ENCODE results near the gene CCDC12. TPM values are rescaled to one million over a fixed set of nuclear protein-coding genes. Genes with fewer than 3 reads are reported as not detected.

Gene CCDC12
- total RNA-seq, 1 experiment from 2014 or later = 44.2 TPM

DNA sequence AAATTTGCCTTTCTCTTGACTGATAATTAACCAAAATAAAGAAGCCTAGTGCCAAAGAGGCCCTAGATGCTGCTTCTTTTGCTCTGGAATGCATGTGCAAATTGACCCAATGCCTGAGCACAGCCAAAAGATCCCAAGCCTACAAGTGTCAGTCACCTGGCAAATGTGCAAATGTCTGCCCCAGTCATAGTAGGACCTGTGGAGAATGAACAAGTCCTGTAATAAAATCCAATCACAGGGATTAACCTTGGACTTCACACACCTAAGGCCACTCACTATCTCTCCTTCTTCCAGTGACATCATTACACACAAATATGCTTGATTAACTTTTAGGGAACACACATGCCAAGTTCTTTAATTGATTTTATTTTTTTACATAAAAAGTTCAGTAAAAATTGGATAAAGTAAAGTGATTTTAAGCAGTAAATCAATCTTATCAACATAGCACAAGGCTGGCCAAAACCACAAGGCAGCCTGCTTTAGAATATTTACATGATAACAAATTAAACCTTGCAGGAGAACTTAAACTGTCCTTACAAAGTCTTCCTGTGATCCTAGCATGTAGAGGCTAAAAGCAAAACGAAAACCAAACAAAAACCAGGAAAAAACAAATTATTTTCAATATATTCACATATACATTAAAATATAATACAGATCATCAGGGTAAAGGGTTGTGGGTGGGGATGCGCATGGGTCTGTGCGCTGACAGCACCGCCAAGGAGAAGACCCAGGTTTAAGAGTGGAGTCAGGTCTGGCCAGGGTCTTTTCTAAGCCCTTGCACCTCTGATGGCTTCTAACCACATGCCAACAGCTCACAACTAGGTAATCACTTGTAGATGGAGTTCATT lies 39.8 kb upstream of the CCDC12 start:
- Histone ChIP-seq H3K4me2 (ENCODE audit: low read length) (no peak overlapping the region), H3K9ac (ENCODE audit: low read length) (no peak overlapping the region), H3K4me1 (ENCODE audit: insufficient read depth, low read length) (peaks cover 5% of the 10 kb centered on the region; the same call in 1 of the 2 replicates), H3K27ac (ENCODE audit: low read length) (no peak overlapping the region), H3K9me3 (ENCODE audit: low read length) (no peaks in the 10 kb centered on the region), H3K36me3 (ENCODE audit: low read depth, low read length) (peaks cover 17% of the 10 kb centered on the region; the same call in 1 of the 2 replicates), H3K4me3 (ENCODE audit: low read length) (no peak overlapping the region), H3K27me3 (ENCODE audit: low read length) (no peaks in the 10 kb centered on the region), H2AFZ (ENCODE audit: low read length) (no peak overlapping the region), H3F3A (ENCODE audit: low read length, unreplicated experiment) (no peaks in the 10 kb centered on the region), H4K20me1 (ENCODE audit: low read length) (no peaks in the 10 kb centered on the region), H3K79me2 (ENCODE audit: low read length) (peaks cover under 1% of the 10 kb centered on the region; the same call in 1 of the 2 replicates), H3K9me2 (replicated peaks; ENCODE audit: low read length) (no peaks in the 10 kb centered on the region)
- POLR2A ChIA-PET (ENCODE audit: unreplicated experiment) = no interaction called here
- no peak for DNase-seq
- intact Hi-C loops (cut with micrococcal nuclease) = no loop called here
- CTCF ChIA-PET = no interaction called here
- no peak for ATAC-seq
- TF ChIP-seq EZH2 (IDR thresholded peaks at IDR 0.05; ENCODE audit: low read length, unreplicated experiment) = no peak
- TF ChIP-seq EZH2phosphoT487 (IDR thresholded peaks at IDR 0.05; ENCODE audit: borderline replicate concordance, low read length) = no peak
- TF ChIP-seq, protein P1, sequence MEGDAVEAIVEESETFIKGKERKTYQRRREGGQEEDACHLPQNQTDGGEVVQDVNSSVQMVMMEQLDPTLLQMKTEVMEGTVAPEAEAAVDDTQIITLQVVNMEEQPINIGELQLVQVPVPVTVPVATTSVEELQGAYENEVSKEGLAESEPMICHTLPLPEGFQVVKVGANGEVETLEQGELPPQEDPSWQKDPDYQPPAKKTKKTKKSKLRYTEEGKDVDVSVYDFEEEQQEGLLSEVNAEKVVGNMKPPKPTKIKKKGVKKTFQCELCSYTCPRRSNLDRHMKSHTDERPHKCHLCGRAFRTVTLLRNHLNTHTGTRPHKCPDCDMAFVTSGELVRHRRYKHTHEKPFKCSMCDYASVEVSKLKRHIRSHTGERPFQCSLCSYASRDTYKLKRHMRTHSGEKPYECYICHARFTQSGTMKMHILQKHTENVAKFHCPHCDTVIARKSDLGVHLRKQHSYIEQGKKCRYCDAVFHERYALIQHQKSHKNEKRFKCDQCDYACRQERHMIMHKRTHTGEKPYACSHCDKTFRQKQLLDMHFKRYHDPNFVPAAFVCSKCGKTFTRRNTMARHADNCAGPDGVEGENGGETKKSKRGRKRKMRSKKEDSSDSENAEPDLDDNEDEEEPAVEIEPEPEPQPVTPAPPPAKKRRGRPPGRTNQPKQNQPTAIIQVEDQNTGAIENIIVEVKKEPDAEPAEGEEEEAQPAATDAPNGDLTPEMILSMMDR (conservative IDR thresholded peaks at IDR 0.05; ENCODE audit: low read depth, low read length) = no peak
- no TSS peak for BruUV-seq (replicated peaks)

DNA sequence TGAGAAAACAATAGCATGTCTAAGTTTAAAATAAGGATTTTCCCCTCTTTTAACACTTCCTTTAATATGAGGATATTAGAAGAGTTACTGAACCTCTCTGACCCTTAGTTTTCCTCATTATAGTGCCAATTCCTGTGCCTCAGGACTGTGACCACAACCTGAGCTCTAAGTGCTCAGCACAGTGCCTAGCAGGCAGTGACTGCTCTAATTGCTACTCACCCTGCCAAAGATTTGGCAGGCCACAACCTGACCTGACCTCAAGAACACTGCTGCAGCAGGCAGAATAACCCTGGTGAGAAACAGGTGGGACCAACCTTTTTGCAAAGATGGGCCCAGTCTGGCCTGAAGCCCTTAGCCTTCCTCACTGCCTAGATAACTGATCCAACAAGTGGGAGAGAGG lies 38.6 kb upstream of the CCDC12 start:
- no peak overlapping the region for H3K9ac ChIP-seq (ENCODE audit: low read length)
- ATAC-seq (no peak), DNase-seq (no peak)
- no TSS peak for BruUV-seq (replicated peaks)
- no peak overlapping the region for H3K27ac ChIP-seq (ENCODE audit: low read length)
- POLR2A ChIA-PET (ENCODE audit: unreplicated experiment) = no interaction called here
- intact Hi-C loops (cut with micrococcal nuclease) = no loop called here
- no peaks in the 10 kb centered on the region for H3K79me2 ChIP-seq (ENCODE audit: low read length)
- no peak overlapping the region for H2AFZ ChIP-seq (ENCODE audit: low read length)
- H4K20me1 ChIP-seq (ENCODE audit: low read length) = no peaks in the 10 kb centered on the region
- H3K9me3 ChIP-seq (ENCODE audit: low read length) = no peaks in the 10 kb centered on the region
- H3K4me1 ChIP-seq (ENCODE audit: insufficient read depth, low read length) = peaks cover 5% of the 10 kb centered on the region; the same call in 1 of the 2 replicates
- no peaks in the 10 kb centered on the region for H3F3A ChIP-seq (ENCODE audit: low read length, unreplicated experiment)
- no peaks in the 10 kb centered on the region for H3K27me3 ChIP-seq (ENCODE audit: low read length)
- CTCF ChIA-PET = no interaction called here
- TF ChIP-seq EZH2phosphoT487 (IDR thresholded peaks at IDR 0.05; ENCODE audit: borderline replicate concordance, low read length) = no peak
- no peak for TF ChIP-seq EZH2 (IDR thresholded peaks at IDR 0.05; ENCODE audit: low read length, unreplicated experiment)
- TF ChIP-seq, protein P1 (conservative IDR thresholded peaks at IDR 0.05; ENCODE audit: low read depth, low read length) = no peak
- peaks cover 17% of the 10 kb centered on the region; the same call in 1 of the 2 replicates for H3K36me3 ChIP-seq (ENCODE audit: low read depth, low read length)
- H3K4me3 ChIP-seq (ENCODE audit: low read length) = no peak overlapping the region
- no peaks in the 10 kb centered on the region for H3K9me2 ChIP-seq (replicated peaks; ENCODE audit: low read length)
- no peak overlapping the region for H3K4me2 ChIP-seq (ENCODE audit: low read length)

DNA sequence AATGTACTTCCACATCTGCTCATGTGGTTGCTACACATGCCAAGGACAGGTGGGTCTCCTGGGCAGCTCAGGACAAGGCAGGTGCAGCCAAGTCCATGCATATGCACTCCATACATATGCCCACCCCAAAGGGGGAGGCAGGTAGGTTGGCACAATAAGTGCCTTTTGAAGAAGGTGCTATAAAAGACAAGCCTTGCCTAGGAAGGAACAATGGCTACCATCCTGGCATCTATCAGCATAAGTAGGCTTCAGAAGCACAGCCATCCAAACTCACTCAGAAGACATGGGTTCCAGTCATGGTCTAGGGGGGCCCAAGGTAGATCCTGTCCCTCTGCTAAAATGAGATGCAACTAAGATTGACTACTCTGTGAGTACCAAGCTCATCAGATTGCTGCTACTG lies 37.5 kb upstream of the CCDC12 start:
- H3F3A ChIP-seq (ENCODE audit: low read length, unreplicated experiment) = no peaks in the 10 kb centered on the region
- no peaks in the 10 kb centered on the region for H3K9me3 ChIP-seq (ENCODE audit: low read length)
- H3K4me3 ChIP-seq (ENCODE audit: low read length) = no peak overlapping the region
- no peaks in the 10 kb centered on the region for H3K27me3 ChIP-seq (ENCODE audit: low read length)
- no peaks in the 10 kb centered on the region for H3K9me2 ChIP-seq (replicated peaks; ENCODE audit: low read length)
- H4K20me1 ChIP-seq (ENCODE audit: low read length) = no peaks in the 10 kb centered on the region
- ChIA-PET CTCF (no interaction called here), POLR2A (ENCODE audit: unreplicated experiment) (no interaction called here)
- no peak overlapping the region for H3K4me2 ChIP-seq (ENCODE audit: low read length)
- no peak overlapping the region for H2AFZ ChIP-seq (ENCODE audit: low read length)
- no peak for ATAC-seq
- H3K4me1 ChIP-seq (ENCODE audit: insufficient read depth, low read length) = peaks cover 5% of the 10 kb centered on the region; the same call in 1 of the 2 replicates
- intact Hi-C loops (cut with micrococcal nuclease) = no loop called here
- no peak for DNase-seq
- peaks cover 10% of the 10 kb centered on the region; the same call in 1 of the 2 replicates for H3K36me3 ChIP-seq (ENCODE audit: low read depth, low read length)
- H3K79me2 ChIP-seq (ENCODE audit: low read length) = no peaks in the 10 kb centered on the region
- TF ChIP-seq, protein P1 (conservative IDR thresholded peaks at IDR 0.05; ENCODE audit: low read depth, low read length) = no peak
- TF ChIP-seq EZH2 (IDR thresholded peaks at IDR 0.05; ENCODE audit: low read length, unreplicated experiment) (no peak), EZH2phosphoT487 (IDR thresholded peaks at IDR 0.05; ENCODE audit: borderline replicate concordance, low read length) (no peak)
- no peak overlapping the region for H3K9ac ChIP-seq (ENCODE audit: low read length)
- BruUV-seq (replicated peaks) = no TSS peak
- H3K27ac ChIP-seq (ENCODE audit: low read length) = no peak overlapping the region
